Brain microvascular endothelial cell (primary cell): Measurements from ENCODE around the gene DDX10.

Experiments used
- DNase-seq: peaks from one replicate; pipeline ENCODE4 v3.0.0-alpha.2; 2020
- H3K27ac ChIP-seq: fragments of 250-450 bp; sonication (Bioruptor Pico); 2 replicates; pipeline ENCODE4 v1.5.1; 2020; ENCODE audit warnings: mild to moderate bottlenecking, moderate library complexity
- H3K27me3 ChIP-seq: fragments of 250-450 bp; sonication (Bioruptor Pico); replicated peaks from 2 replicates; pipeline ENCODE4 v1.5.1; 2020; ENCODE audit warnings: mild to moderate bottlenecking
- H3K36me3 ChIP-seq: fragments of 250-450 bp; sonication (Bioruptor Pico); replicated peaks from 2 replicates; pipeline ENCODE4 v1.5.1; 2020; ENCODE audit warnings: mild to moderate bottlenecking
- H3K4me3 ChIP-seq: 2 replicates; pipeline ENCODE4 v1.5.1; 2011; ENCODE audit warnings: low read depth, mild to moderate bottlenecking, control low read depth, low read length, moderate library complexity
- CTCF ChIP-seq: IDR thresholded peaks from 2 replicates; pipeline ENCODE4 v1.5.1; 2011; ENCODE audit warnings: low read depth, mild to moderate bottlenecking, moderate library complexity, low read length, control low read depth, inconsistent platforms; ENCODE audit errors: missing control alignments
- in situ Hi-C: cut with HindIII; loops from 2 replicates; pipeline ENCODE4 v1.10.0; 2017; ENCODE audit warnings: low sequenced_read_pairs, low pct_ligation_motif_present

DDX10 gene

GRCh38 chr11:108836541-108836940 lies 171.7 kb downstream of the DDX10 start:
- TF ChIP-seq CTCF, result no peak
- in situ Hi-C loops, result no loop called here
- Histone ChIP-seq H3K4me3 (no peak overlapping the region), H3K27me3 (no peaks in the 10 kb centered on the region), H3K27ac (no peak overlapping the region), H3K36me3 (no peaks in the 10 kb centered on the region)
- no peak for DNase-seq

- no peak for DNase-seq
- no peak for TF ChIP-seq CTCF
- no peak overlapping the region for H3K4me3 ChIP-seq
- no peaks in the 10 kb centered on the region for H3K36me3 ChIP-seq
- in situ Hi-C loops, result no loop called here
- no peaks in the 10 kb centered on the region for H3K27me3 ChIP-seq
- no peak overlapping the region for H3K27ac ChIP-seq
These were observed 173.4 kb downstream of the DDX10 start for GRCh38 chr11:108838102-108838791.

- in situ Hi-C loops, result no loop called here
- TF ChIP-seq CTCF, result no peak
- no peak for DNase-seq
- no peak overlapping the region for H3K4me3 ChIP-seq
- no peaks in the 10 kb centered on the region for H3K27me3 ChIP-seq
- H3K36me3 ChIP-seq, result no peaks in the 10 kb centered on the region
- no peak overlapping the region for H3K27ac ChIP-seq
These were observed 173.9 kb downstream of the DDX10 start for GRCh38 chr11:108838792-108839105.

- H3K27me3 ChIP-seq, result no peaks in the 10 kb centered on the region
- no peak for DNase-seq
- H3K36me3 ChIP-seq, result no peaks in the 10 kb centered on the region
- H3K27ac ChIP-seq, result no peak overlapping the region
- in situ Hi-C loops, result no loop called here
- H3K4me3 ChIP-seq, result no peak overlapping the region
- no peak for TF ChIP-seq CTCF
These were observed 181.1 kb downstream of the DDX10 start for GRCh38 chr11:108846009-108846408.

- in situ Hi-C loops, result no loop called here
- H3K4me3 ChIP-seq, result no peak overlapping the region
- no peak for DNase-seq
- no peak overlapping the region for H3K27ac ChIP-seq
- H3K27me3 ChIP-seq, result no peaks in the 10 kb centered on the region
- TF ChIP-seq CTCF, result no peak
- no peaks in the 10 kb centered on the region for H3K36me3 ChIP-seq
These were observed 182.6 kb downstream of the DDX10 start for GRCh38 chr11:108847298-108847990.
